ENCODE measurements around the gene TCP11.
"Not testable (repeated sequence)": the region's sequence is repeated elsewhere in the genome, so short reads cannot be mapped to it uniquely, and the experiment has no call there.

Gene TCP11

DNA sequence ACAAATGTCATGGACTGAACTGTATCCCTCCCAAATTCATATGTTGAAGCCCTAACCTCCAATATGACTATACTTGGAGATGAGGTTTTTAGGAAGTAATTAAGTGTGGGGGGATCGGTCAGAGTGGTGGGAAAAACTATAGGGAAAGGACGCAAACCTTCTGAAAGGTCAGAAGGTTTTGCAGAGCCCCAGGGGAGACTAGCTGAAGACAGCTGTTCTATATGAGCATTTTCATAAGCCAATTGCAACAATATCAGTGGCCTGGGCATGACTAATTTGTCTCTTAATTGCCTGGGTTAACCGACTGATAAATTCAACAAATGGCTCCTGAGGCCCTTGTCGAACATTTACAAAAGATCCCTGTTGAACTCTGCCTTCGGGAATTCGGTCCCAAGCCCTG is 35.1 kb downstream of the TCP11 start:
- DNase-seq (ENCODE audit: low read depth); H3K4me3 ChIP-seq (ENCODE audit: low read depth, low read length): not testable (repeated sequence)

DNA sequence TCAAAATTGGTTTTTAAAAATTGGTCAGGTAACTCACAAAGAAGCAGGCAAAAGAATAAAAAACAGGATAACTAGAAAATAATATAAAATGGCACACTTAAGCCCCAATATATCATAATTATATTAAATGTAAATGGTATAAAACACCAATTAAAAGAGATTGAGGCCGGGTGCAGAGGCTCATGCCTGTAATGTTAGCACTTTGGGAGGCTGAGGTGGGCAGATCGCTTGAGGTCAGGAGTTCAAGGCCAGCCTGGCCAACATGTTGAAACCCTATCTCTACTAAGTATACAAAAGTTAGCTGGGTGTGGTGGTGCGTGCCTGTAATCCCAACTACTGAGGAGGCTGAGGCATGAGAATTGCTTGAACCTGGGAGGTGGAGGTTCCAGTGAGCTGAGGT is 36.1 kb downstream of the TCP11 start:
- no peak overlapping the region for H3K4me3 ChIP-seq (ENCODE audit: low read depth, low read length)
- no peak for DNase-seq (ENCODE audit: low read depth)

- DNase-seq (ENCODE audit: low read depth) = no peak
- no peak overlapping the region for H3K4me3 ChIP-seq (ENCODE audit: low read depth, low read length)
Observed at GRCh38 chr6:35099116-35099515, 42.0 kb downstream of the TCP11 start.

DNA sequence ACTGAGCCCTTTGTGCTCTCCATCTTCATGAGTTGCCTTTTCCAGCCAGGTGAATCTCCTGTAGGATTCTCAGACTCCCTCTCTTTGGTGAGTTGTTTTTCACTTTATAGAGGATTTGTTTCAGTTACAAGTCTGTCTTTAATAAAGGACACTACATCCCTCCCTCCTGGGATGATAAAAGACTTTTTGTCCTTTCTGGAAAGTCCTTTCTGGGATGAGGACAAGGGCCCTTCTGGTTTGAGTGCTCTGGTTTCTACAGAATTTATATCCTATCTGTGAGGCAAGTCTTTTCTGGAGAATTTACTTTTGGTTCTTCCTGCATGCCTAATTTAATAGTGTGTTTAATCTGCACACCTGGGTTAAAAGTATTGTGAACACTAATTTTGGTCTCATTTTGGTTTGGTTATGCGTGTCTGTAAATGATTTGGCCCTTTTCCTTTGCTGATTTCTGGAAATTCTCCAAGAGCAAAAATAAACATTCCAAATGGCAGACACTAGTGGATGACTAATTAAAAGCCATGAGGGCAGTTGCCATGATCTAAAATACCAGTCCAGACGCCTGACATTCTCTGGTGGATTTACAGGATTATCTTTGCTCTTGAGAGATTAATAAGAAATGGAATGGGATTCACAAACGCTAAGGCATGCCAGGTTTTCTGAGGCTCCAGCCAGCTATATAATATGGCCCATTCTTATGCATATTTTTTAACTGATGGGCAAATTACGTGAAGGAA is 44.8 kb downstream of the TCP11 start:
- no peak overlapping the region for H3K4me3 ChIP-seq (ENCODE audit: low read depth, low read length)
- peak; percentile 70 for DNase-seq (ENCODE audit: low read depth)

- no peak for DNase-seq (ENCODE audit: low read depth)
Observed at GRCh38 chr6:35094183-35094582, 47.0 kb downstream of the TCP11 start.

DNA sequence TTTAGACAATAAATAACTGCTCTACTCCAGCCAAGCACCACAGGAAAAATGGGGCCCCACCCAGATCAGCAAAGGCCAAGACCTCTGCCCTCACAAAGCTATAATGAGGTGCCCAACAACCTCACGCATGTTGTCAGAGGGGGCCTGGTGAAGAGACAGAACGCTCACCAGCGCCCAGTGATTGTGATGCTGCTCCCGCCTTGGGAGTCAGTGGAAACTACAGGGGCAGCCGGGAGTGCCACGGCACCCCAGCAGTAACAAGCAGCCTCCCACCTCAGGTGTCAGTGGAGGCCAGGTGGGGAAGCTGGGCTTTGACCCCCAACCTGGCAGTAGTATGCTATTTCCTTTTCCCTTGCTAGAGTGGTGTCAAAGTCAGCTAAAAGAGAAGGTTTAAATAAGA is 47.4 kb downstream of the TCP11 start:
- no peak for DNase-seq (ENCODE audit: low read depth)
- no peak overlapping the region for H3K4me3 ChIP-seq (ENCODE audit: low read depth, low read length)

More at GRCh38 chr6:35094183-35094582, 47.0 kb downstream of the TCP11 start:
- H3K4me3 ChIP-seq (ENCODE audit: low read depth, low read length) = no peak overlapping the region

GRCh38 chr6:35093118-35093445 is 48.1 kb downstream of the TCP11 start:
- H3K4me3 ChIP-seq (ENCODE audit: low read depth, low read length) = no peak overlapping the region
- DNase-seq (ENCODE audit: low read depth) = no peak

DNA sequence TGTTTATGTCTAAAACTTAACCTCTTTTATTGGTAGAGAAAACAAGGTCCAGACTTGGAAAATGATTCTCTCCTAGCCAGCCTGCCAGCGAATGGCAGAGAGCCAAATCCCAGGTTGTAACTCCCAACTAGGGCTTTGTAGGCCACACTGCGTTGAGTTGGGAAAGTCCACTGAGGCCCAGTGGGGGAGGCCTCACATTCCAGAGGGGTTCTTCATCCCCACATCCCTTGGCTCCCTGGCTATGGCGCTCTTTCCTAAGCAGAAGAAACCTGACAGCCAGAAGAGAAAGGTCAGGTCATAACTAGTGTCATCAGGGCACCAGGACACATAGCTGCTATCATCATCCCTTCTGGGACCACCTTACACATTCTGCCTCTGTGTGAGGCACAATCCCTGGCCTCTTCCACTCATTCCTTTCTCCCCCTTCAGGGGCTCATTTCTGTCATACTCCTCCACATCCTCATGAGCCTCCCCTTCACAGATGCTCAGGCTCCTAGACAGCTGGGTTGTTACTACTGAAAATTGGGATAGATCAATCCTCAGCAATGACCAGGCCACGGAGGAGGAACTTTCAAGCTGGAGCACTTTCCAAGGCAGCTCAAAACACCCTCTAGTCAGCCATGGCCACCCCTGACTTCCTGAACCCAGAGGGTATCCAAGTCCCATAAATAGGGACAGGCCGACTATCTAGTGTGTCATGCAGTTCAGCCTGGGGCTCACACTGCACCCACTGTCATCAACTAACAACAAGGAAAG is 48.6 kb downstream of the TCP11 start:
- H3K4me3 ChIP-seq (ENCODE audit: low read depth, low read length) = no peak overlapping the region
- peak; percentile 77 for DNase-seq (ENCODE audit: low read depth)

DNA sequence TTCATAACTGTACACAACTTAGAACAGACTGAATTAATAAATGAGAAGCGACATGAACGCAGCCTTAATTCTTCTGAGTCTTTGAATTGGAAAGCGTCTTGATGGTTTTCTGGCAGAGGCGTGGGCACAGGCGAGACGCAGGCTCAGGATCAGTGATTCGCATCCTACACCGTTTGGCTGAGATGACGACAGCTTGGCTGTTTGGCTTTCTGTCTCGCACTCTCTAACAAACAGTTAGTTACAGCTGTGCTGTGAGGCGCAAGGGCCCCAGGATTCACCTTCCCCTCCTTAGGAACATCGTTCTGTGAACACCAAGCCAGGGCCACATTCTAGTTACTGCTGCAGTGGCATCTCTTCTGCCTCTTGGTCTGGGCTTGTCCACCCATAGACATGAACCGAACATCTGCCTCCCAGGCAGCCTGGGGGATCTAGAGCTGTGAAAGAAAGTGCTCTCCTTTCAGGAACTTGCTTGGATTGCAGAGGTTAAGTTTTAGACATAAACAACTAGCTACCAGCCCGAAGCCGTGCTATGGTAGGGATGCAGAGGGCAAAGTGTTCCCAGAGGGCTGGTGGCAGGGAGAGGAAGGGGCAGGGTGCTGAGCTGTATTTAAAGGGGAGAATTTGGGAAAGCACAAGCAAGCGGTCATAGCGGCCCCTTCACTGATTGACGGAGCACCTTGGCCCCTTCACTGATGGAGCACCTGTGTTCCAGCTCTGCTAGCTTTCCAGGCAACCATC is 49.6 kb downstream of the TCP11 start:
- peak; percentile 34 for DNase-seq (ENCODE audit: low read depth)
- no peak overlapping the region for H3K4me3 ChIP-seq (ENCODE audit: low read depth, low read length)

DNA sequence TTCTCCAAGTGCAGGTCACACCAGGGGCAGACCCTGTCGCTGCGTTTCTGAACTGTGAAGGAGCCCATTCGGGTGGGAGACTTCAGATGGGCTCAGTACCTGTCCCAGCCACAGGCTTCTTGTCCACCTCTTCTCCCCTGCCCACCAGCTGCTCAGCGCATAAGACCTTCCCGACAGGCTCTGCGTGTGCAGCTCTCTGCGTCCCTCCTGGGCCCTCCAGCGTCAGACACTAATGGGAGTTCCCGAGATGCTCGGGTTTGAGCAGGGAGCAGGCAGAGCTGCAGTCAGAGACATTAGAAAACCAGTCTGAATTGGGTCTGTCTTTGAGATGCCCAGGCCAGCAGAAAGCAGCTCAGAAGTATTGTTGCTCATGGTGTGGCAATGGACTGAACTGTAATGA is 50.4 kb downstream of the TCP11 start:
- no peak overlapping the region for H3K4me3 ChIP-seq (ENCODE audit: low read depth, low read length)
- DNase-seq (ENCODE audit: low read depth) = no peak

DNA sequence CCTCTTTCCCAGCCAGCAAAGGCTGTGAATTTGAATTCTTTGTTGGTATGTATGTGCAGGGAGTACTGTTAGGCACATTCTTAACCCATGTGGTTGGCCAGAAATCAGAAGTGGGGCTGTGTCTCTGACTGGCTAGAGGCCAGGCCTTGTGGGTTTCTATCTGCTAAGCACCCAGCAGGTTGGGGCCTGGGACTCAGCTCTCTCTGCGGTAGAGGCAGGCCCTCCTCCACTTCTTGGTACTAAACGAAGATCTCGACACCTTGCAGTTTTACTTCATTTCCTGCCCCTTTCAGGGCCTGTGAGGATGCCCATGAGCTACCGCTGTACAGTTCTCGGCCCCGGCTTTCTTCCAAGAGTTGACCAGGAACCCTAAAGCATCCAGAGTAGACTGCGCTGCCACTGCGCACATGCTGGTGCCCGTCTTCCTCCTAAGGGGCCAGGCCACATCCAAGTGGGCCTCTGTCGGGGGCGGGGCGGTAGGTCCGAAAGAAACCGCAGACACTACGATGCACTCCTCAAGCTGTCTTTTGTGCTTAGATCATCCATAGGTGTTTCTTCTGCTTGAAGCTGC is 51.1 kb downstream of the TCP11 start:
- no peak overlapping the region for H3K4me3 ChIP-seq (ENCODE audit: low read depth, low read length)
- DNase-seq (ENCODE audit: low read depth) = peak; percentile 56

DNA sequence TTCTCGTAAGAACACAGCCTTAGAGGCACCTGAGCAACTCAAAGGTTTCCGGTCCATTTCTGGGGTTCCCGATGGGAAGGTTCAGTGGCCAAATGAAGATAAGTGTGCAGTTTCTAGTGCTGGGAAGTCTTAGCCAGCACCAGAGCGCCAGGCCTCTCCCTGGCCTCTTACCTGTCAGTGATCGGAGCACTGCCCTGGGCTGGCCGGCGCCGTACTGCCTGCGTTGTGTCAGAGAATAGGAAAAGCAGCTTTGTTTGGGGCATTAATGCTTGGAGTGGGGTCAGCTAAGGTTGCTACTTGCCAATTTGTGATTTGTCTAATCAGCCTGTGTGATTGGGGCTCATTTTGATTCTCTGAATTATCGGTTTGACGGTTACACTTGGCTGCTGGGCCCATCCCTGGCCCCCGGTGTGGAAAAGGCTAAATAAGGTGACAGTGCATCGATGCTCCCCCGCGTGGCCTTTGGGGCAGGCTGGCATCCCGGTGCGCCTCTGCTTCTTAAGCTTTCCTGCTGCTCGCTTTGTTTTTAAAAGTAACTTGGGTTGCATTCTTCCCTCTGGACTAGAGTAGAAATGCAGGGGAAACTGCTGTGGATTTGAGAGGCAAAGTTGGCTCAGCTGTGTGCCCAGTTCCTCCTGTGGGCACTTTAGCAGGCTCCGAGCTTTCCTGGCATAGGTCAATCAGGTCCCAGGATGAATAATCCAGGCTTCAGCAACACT is 51.8 kb downstream of the TCP11 start:
- DNase-seq (ENCODE audit: low read depth) = no peak
- H3K4me3 ChIP-seq (ENCODE audit: low read depth, low read length) = no peak overlapping the region

- DNase-seq (ENCODE audit: low read depth) = no peak
- H3K4me3 ChIP-seq (ENCODE audit: low read depth, low read length) = no peak overlapping the region
Observed at GRCh38 chr6:35088281-35089215, 52.6 kb downstream of the TCP11 start.

- H3K4me3 ChIP-seq (ENCODE audit: low read depth, low read length) = no peak overlapping the region
- DNase-seq (ENCODE audit: low read depth) = no peak
Observed at GRCh38 chr6:35087361-35088280, 53.5 kb downstream of the TCP11 start.

DNA sequence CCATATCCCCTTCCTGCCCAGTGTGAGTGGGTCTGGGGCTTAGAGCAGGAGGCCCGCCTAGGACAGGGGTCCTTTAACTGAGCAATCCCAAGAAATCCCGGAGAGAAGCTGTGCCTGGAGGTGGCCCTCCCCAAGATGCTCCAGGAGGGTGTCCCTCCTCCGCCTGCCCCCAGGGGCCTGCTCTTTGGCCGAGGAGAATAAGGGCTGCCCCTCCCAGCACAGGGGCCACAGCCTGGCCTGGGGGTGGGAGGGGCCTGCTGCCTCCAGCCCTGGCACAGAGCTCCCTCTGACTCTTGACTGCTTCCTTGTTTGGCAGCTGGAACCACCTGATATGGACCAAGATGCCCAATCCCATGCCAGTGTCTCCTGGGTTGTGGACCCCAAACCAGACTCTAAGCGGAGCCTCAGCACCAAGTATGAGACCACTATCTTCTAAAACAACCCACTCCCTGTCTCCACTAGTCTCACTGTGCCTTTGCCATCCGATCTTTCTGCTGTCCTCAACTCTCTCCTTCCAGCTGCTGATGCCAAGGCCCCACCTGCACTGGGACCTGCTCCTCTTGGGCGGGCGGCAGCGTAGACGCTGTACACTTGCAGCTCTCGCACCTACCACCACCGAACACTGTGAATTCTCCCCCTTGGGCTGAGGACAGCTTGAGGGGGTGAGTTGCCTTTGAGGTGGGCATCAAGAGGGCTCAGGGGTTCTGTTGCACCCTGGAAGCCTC is 54.3 kb downstream of the TCP11 start:
- no peak overlapping the region for H3K4me3 ChIP-seq (ENCODE audit: low read depth, low read length)
- DNase-seq (ENCODE audit: low read depth) = no peak

- no peak overlapping the region for H3K4me3 ChIP-seq (ENCODE audit: low read depth, low read length)
- DNase-seq (ENCODE audit: low read depth) = no peak
Observed at GRCh38 chr6:35086282-35086632, 54.9 kb downstream of the TCP11 start.

Measured in skeletal muscle cell (primary cell).